Trophoblast cell (in vitro differentiated cells and primary cell): ENCODE results near the gene CCNK.

Experiments used
- DNase-seq, 2 donors: peaks; one replicate each; pipeline ENCODE4 v3.0.0-alpha.2; 2016
- H2AFZ ChIP-seq: 2 replicates; pipeline ENCODE4 v1.6.1; 2013; ENCODE audit warnings: low read length, moderate library complexity, mild to moderate bottlenecking; ENCODE audit not compliant: insufficient read depth, poor library complexity
- H2AK5ac ChIP-seq: 2 replicates; pipeline ENCODE4 v1.6.1; 2013; ENCODE audit warnings: mild to moderate bottlenecking, low read length
- H2BK120ac ChIP-seq: 2 replicates; pipeline ENCODE4 v1.6.1; 2013; ENCODE audit warnings: low read length, mild to moderate bottlenecking, moderate library complexity; ENCODE audit not compliant: insufficient read depth, poor library complexity
- H2BK12ac ChIP-seq: 2 replicates; pipeline ENCODE4 v1.6.1; 2013; ENCODE audit warnings: mild to moderate bottlenecking, low read length, moderate library complexity
- H2BK5ac ChIP-seq: 2 replicates; pipeline ENCODE4 v1.6.1; 2013; ENCODE audit warnings: low read length, low read depth, moderate library complexity, mild to moderate bottlenecking; ENCODE audit not compliant: poor library complexity
- H3K14ac ChIP-seq: 2 replicates; pipeline ENCODE4 v1.6.1; 2013; ENCODE audit warnings: mild to moderate bottlenecking, low read length
- H3K18ac ChIP-seq: 2 replicates; pipeline ENCODE4 v1.6.1; 2013; ENCODE audit warnings: mild to moderate bottlenecking, low read length
- H3K23ac ChIP-seq: 2 replicates; pipeline ENCODE4 v1.6.1; 2013; ENCODE audit warnings: low read length
- H3K27ac ChIP-seq: 2 replicates; pipeline ENCODE4 v1.5.1; 2013; ENCODE audit warnings: low read depth, mild to moderate bottlenecking, inconsistent platforms, low read length, moderate library complexity
- H3K27me3 ChIP-seq: 2 replicates; pipeline ENCODE4 v1.6.1; 2013; ENCODE audit warnings: inconsistent platforms, mild to moderate bottlenecking, low read length, moderate library complexity; ENCODE audit not compliant: insufficient read depth
- H3K36me3 ChIP-seq, 2 experiments: 1 replicate in 1 of 2; 2 replicates in 1 of 2; pipeline ENCODE4 v1.6.1; 2013; ENCODE audit warnings: low read length in 2 of 2, mild to moderate bottlenecking in 2 of 2, moderate library complexity in 1 of 2; ENCODE audit not compliant: insufficient read depth in 2 of 2, control insufficient read depth in 1 of 2
- H3K4ac ChIP-seq: 2 replicates; pipeline ENCODE4 v1.6.1; 2013; ENCODE audit warnings: low read depth, mild to moderate bottlenecking, low read length, moderate library complexity
- H3K4me1 ChIP-seq, 2 experiments: 1 replicate in 1 of 2; 2 replicates in 1 of 2; pipeline ENCODE4 v1.6.1; 2013; ENCODE audit warnings: low read length in 2 of 2, mild to moderate bottlenecking in 2 of 2, moderate library complexity in 1 of 2; ENCODE audit not compliant: insufficient read depth in 2 of 2, control insufficient read depth in 1 of 2
- H3K4me2 ChIP-seq: 2 replicates; pipeline ENCODE4 v1.6.1; 2013; ENCODE audit warnings: inconsistent platforms, mild to moderate bottlenecking, low read length, moderate library complexity
- H3K4me3 ChIP-seq: 2 replicates; pipeline ENCODE4 v1.5.1; 2013; ENCODE audit warnings: mild to moderate bottlenecking, low read depth, low read length, inconsistent platforms
- H3K79me1 ChIP-seq: one replicate; pipeline ENCODE4 v1.6.1; 2013; ENCODE audit warnings: low read length
- H3K79me2 ChIP-seq: 2 replicates; pipeline ENCODE4 v1.6.1; 2013; ENCODE audit warnings: low read length, mild to moderate bottlenecking; ENCODE audit not compliant: control insufficient read depth, insufficient read depth, poor library complexity
- H3K9ac ChIP-seq: 2 replicates; pipeline ENCODE4 v1.6.1; 2013; ENCODE audit warnings: mild to moderate bottlenecking, low read length
- H3K9me3 ChIP-seq: 2 replicates; pipeline ENCODE4 v1.6.1; 2013; ENCODE audit warnings: low read depth, mild to moderate bottlenecking, control low read depth, inconsistent platforms, low read length; ENCODE audit not compliant: insufficient read depth
- H4K12ac ChIP-seq: 2 replicates; pipeline ENCODE4 v1.6.1; 2013; ENCODE audit warnings: low read depth, mild to moderate bottlenecking, low read length, moderate library complexity
- H4K8ac ChIP-seq: 2 replicates; pipeline ENCODE4 v1.6.1; 2013; ENCODE audit warnings: low read depth, mild to moderate bottlenecking, low read length, moderate library complexity
- H4K91ac ChIP-seq: one replicate; pipeline ENCODE4 v1.6.1; 2013; ENCODE audit warnings: low read depth, mild to moderate bottlenecking, low read length, moderate library complexity
- WGBS: extraction: QIAGEN DNeasy Blood & Tissue Kit; methylation state at CpG from one replicate; pipeline ENCODE4 v1.1.7; 2013; ENCODE audit warnings: missing lambda C conversion rate; ENCODE audit not compliant: insufficient read length, insufficient coverage; ENCODE audit errors: extremely low coverage; 5-methylcytosine and 5-hydroxymethylcytosine counted together

Gene CCNK

GRCh38 chr14:99518441-99519346 is 37.5 kb downstream of the CCNK start:
- no peaks in the 10 kb centered on the region for H3K79me2 ChIP-seq
- peaks cover 12 to 19% of the 10 kb centered on the region in 2 experiments for H3K36me3 ChIP-seq
- WGBS = no CpG with 5 or more reads among the region's 21 CpGs
- H2BK12ac ChIP-seq = no peak overlapping the region
- H3K23ac ChIP-seq = no peak overlapping the region
- H3K9ac ChIP-seq = no peak overlapping the region
- DNase-seq = peak; percentile 45 to 84
- H2BK5ac ChIP-seq = no peak overlapping the region
- H2AFZ ChIP-seq = no peak overlapping the region
- no peak overlapping the region for H3K4me2 ChIP-seq
- no peak overlapping the region for H3K4me3 ChIP-seq
- no peak overlapping the region for H4K91ac ChIP-seq
- no peaks in the 10 kb centered on the region for H3K27me3 ChIP-seq
- H3K4ac ChIP-seq = no peak overlapping the region
- no peak overlapping the region for H4K12ac ChIP-seq
- H3K79me1 ChIP-seq = no peaks in the 10 kb centered on the region
- no peak overlapping the region for H2BK120ac ChIP-seq
- no peak overlapping the region for H3K27ac ChIP-seq
- H4K8ac ChIP-seq = no peak overlapping the region
- H3K14ac ChIP-seq = no peak overlapping the region
- H2AK5ac ChIP-seq = no peak overlapping the region
- no peaks in the 10 kb centered on the region for H3K9me3 ChIP-seq
- H3K4me1 ChIP-seq = peaks cover 8 to 16% of the 10 kb centered on the region in 2 experiments
- H3K18ac ChIP-seq = no peak overlapping the region

GRCh38 chr14:99519347-99519881 is 38.2 kb downstream of the CCNK start:
- no peak overlapping the region for H3K23ac ChIP-seq
- H3K18ac ChIP-seq = no peak overlapping the region
- H2BK12ac ChIP-seq = no peak overlapping the region
- H4K91ac ChIP-seq = no peak overlapping the region
- H3K27me3 ChIP-seq = no peaks in the 10 kb centered on the region
- no peaks in the 10 kb centered on the region for H3K79me1 ChIP-seq
- H3K4me3 ChIP-seq = no peak overlapping the region
- no peak overlapping the region for H3K4ac ChIP-seq
- no peak overlapping the region for H3K27ac ChIP-seq
- no peak overlapping the region for H3K4me2 ChIP-seq
- H3K9ac ChIP-seq = no peak overlapping the region
- H4K8ac ChIP-seq = no peak overlapping the region
- no peaks in the 10 kb centered on the region for H3K9me3 ChIP-seq
- H2BK120ac ChIP-seq = no peak overlapping the region
- DNase-seq = no peak
- no peak overlapping the region for H2AK5ac ChIP-seq
- H2AFZ ChIP-seq = no peak overlapping the region
- H3K14ac ChIP-seq = no peak overlapping the region
- no peak overlapping the region for H4K12ac ChIP-seq
- WGBS = no CpG with 5 or more reads among the region's 8 CpGs
- no peak overlapping the region for H2BK5ac ChIP-seq
- no peaks in the 10 kb centered on the region for H3K79me2 ChIP-seq
- H3K36me3 ChIP-seq = peaks cover 6 to 13% of the 10 kb centered on the region in 2 experiments
- H3K4me1 ChIP-seq = peaks cover 8 to 16% of the 10 kb centered on the region in 2 experiments

GRCh38 chr14:99519931-99520421 is 38.8 kb downstream of the CCNK start:
- H3K18ac ChIP-seq = no peak overlapping the region
- H3K4me1 ChIP-seq = peaks cover 8 to 16% of the 10 kb centered on the region in 2 experiments
- H3K36me3 ChIP-seq = peaks cover under 1 to 7% of the 10 kb centered on the region in 2 experiments
- H2BK12ac ChIP-seq = no peak overlapping the region
- H3K27ac ChIP-seq = no peak overlapping the region
- no peak overlapping the region for H2AK5ac ChIP-seq
- WGBS = no CpG with 5 or more reads among the region's 6 CpGs
- H2BK5ac ChIP-seq = no peak overlapping the region
- H3K4me2 ChIP-seq = no peak overlapping the region
- H3K23ac ChIP-seq = no peak overlapping the region
- no peak overlapping the region for H4K12ac ChIP-seq
- H3K79me2 ChIP-seq = no peaks in the 10 kb centered on the region
- H3K4ac ChIP-seq = no peak overlapping the region
- no peak overlapping the region for H4K91ac ChIP-seq
- H3K27me3 ChIP-seq = no peaks in the 10 kb centered on the region
- H3K4me3 ChIP-seq = no peak overlapping the region
- H3K14ac ChIP-seq = no peak overlapping the region
- DNase-seq = no peak
- no peak overlapping the region for H4K8ac ChIP-seq
- H3K9ac ChIP-seq = no peak overlapping the region
- no peaks in the 10 kb centered on the region for H3K79me1 ChIP-seq
- H2AFZ ChIP-seq = no peak overlapping the region
- H3K9me3 ChIP-seq = no peaks in the 10 kb centered on the region
- H2BK120ac ChIP-seq = no peak overlapping the region

GRCh38 chr14:99520571-99521081 is 39.4 kb downstream of the CCNK start:
- H3K4me2 ChIP-seq = no peak overlapping the region
- H3K23ac ChIP-seq = no peak overlapping the region
- H3K79me2 ChIP-seq = no peaks in the 10 kb centered on the region
- no peak overlapping the region for H3K4me3 ChIP-seq
- H2BK5ac ChIP-seq = no peak overlapping the region
- no CpG with 5 or more reads among the region's 11 CpGs for WGBS
- no peak overlapping the region for H3K4ac ChIP-seq
- no peaks in the 10 kb centered on the region for H3K27me3 ChIP-seq
- no peak overlapping the region for H2AK5ac ChIP-seq
- H4K91ac ChIP-seq = no peak overlapping the region
- no peak overlapping the region for H3K27ac ChIP-seq
- no peak overlapping the region for H4K8ac ChIP-seq
- H3K9ac ChIP-seq = no peak overlapping the region
- H3K18ac ChIP-seq = no peak overlapping the region
- H3K4me1 ChIP-seq = peaks cover 8 to 16% of the 10 kb centered on the region in 2 experiments
- H2AFZ ChIP-seq = no peak overlapping the region
- no peak overlapping the region for H2BK120ac ChIP-seq
- H4K12ac ChIP-seq = no peak overlapping the region
- no peak overlapping the region for H3K14ac ChIP-seq
- no peaks in the 10 kb centered on the region for H3K9me3 ChIP-seq
- H2BK12ac ChIP-seq = no peak overlapping the region
- peak; percentile 37 to 60 for DNase-seq
- H3K79me1 ChIP-seq = no peaks in the 10 kb centered on the region
- peaks cover 0 to 3% of the 10 kb centered on the region in 2 experiments for H3K36me3 ChIP-seq
